Activated naive CD8-positive, alpha-beta T cell (primary cell): Measurements from ENCODE around the gene NUP153.

ENCODE experiments used
- H3K27ac Mint-ChIP-seq: one replicate; pipeline ENCODE4 v1.8.0; 2021; ENCODE audit warnings: mixed read lengths
- H3K27me3 Mint-ChIP-seq: one replicate; pipeline ENCODE4 v1.8.0; 2021; ENCODE audit warnings: mixed read lengths
- H3K36me3 Mint-ChIP-seq: one replicate; pipeline ENCODE4 v1.8.0; 2021; ENCODE audit warnings: mixed read lengths
- H3K4me1 Mint-ChIP-seq: one replicate; pipeline ENCODE4 v1.8.0; 2021; ENCODE audit warnings: low read depth, mixed read lengths
- H3K4me3 Mint-ChIP-seq: one replicate; pipeline ENCODE4 v1.8.0; 2021; ENCODE audit warnings: mild to moderate bottlenecking, mixed read lengths
- H3K9me3 Mint-ChIP-seq: one replicate; pipeline ENCODE4 v1.8.0; 2021; ENCODE audit warnings: low read depth, mixed read lengths

Gene NUP153

GRCh38 chr6:17656644-17657043, 50.1 kb downstream of the NUP153 start:
- H3K27ac Mint-ChIP-seq: no peak overlapping the region
- H3K4me3 Mint-ChIP-seq: no peak overlapping the region
- no peaks in the 10 kb centered on the region for H3K9me3 Mint-ChIP-seq
- H3K27me3 Mint-ChIP-seq: no peaks in the 10 kb centered on the region
- H3K36me3 Mint-ChIP-seq: peaks cover 18% of the 10 kb centered on the region
- peaks cover 31% of the 10 kb centered on the region for H3K4me1 Mint-ChIP-seq

DNA sequence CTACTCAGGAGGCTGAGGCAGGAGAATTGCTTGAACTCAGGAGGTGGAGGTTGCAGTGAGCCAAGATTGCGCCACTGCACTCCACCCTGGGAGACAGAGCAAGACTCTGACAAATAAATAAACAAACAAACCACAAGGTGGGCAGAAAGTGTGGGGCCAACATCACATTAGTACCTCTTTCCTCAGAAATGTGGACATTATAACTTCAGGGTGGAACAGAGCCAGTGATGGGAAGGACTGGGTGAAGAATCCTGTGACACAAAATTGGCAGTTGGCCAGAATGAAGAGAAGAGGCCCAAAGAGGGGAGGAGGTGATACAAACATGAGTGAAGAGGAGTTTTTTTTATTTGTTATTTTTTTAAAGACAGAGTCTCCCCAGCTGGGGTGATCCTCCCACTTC, 50.6 kb downstream of the NUP153 start:
- H3K4me1 Mint-ChIP-seq: peaks cover 29% of the 10 kb centered on the region
- H3K36me3 Mint-ChIP-seq: peaks cover 15% of the 10 kb centered on the region
- H3K27me3 Mint-ChIP-seq: no peaks in the 10 kb centered on the region
- no peak overlapping the region for H3K27ac Mint-ChIP-seq
- H3K4me3 Mint-ChIP-seq: no peak overlapping the region
- no peaks in the 10 kb centered on the region for H3K9me3 Mint-ChIP-seq

DNA sequence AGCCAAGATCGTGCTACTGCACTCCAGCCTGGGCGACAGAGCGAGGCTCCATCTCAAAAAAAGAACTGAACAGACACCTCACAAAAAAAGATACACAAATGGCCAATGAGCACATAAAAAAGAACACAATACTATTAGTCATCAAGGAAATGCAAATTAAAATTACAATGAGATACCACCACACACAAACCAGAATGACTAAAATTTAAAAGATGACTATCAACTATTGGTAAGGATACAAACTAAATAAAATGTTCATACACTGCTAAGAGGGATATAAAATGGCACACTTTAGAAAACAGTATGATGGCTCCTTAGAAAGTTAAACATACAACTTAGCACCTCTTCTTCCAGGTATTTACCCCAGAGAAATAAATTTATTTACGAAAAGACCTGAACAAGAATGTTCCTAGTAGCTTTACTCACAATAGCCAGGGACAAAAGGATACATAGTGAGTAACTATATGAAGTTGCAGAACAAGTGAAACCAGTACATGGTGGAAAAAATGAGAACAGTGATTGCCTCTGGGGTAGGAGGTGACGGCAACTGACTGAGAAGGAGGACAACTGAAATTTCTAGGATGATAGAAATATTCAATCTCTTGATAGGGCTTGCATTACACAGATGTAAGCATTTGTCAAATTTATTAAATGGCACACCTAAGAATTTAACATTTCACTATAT, 53.4 kb downstream of the NUP153 start:
- Mint-ChIP-seq H3K27me3 (no peaks in the 10 kb centered on the region), H3K9me3 (no peaks in the 10 kb centered on the region), H3K27ac (peak overlapping the region; percentile 35), H3K36me3 (peaks cover 17% of the 10 kb centered on the region), H3K4me3 (no peak overlapping the region), H3K4me1 (peaks cover 28% of the 10 kb centered on the region)

DNA sequence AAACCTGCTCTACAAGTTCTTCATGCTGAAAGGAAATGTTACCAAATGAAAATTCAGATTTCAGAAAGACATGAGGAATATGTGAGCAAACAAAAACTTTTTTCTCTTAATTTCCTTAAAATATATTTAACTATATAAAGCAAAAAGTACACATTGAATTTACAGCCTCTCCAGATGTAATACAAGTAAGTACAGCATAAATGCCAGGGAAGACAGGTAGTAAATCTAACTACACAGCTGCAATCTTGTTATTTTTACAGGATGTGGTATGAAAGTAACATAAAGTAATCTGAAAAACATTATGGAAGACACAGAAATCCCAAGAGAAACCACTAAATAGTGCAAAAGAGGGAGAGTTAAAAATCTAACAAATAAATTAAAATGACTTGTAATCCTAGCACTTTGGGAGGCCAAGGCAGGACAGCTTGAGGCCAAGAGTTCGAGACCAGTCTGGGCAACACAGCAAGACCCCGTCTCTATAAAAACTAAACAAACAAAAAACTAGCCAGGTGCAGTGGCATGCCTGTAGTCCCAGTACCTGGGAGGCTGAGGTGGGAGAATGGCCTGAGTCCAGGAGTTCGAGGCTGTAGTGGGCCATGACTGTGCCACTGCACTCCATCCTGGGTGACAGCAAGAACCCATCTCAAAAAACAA, 55.9 kb downstream of the NUP153 start:
- Mint-ChIP-seq H3K4me1 (peaks cover 28% of the 10 kb centered on the region), H3K27ac (no peak overlapping the region), H3K36me3 (peaks cover 19% of the 10 kb centered on the region), H3K4me3 (no peak overlapping the region), H3K9me3 (no peaks in the 10 kb centered on the region), H3K27me3 (no peaks in the 10 kb centered on the region)

GRCh38 chr6:17648745-17649144, 58.0 kb downstream of the NUP153 start:
- no peaks in the 10 kb centered on the region for H3K27me3 Mint-ChIP-seq
- H3K36me3 Mint-ChIP-seq: peaks cover 18% of the 10 kb centered on the region
- H3K4me3 Mint-ChIP-seq: no peak overlapping the region
- no peaks in the 10 kb centered on the region for H3K9me3 Mint-ChIP-seq
- H3K4me1 Mint-ChIP-seq: peaks cover 18% of the 10 kb centered on the region
- H3K27ac Mint-ChIP-seq: no peak overlapping the region

GRCh38 chr6:17640477-17640917, 66.2 kb downstream of the NUP153 start:
- no peaks in the 10 kb centered on the region for H3K9me3 Mint-ChIP-seq
- peak overlapping the region; percentile 46 for H3K27ac Mint-ChIP-seq
- peaks cover 13% of the 10 kb centered on the region for H3K4me1 Mint-ChIP-seq
- H3K36me3 Mint-ChIP-seq: peaks cover 23% of the 10 kb centered on the region
- no peaks in the 10 kb centered on the region for H3K27me3 Mint-ChIP-seq
- H3K4me3 Mint-ChIP-seq: no peak overlapping the region

GRCh38 chr6:17638212-17638715, 68.5 kb downstream of the NUP153 start:
- H3K36me3 Mint-ChIP-seq: peaks cover 25% of the 10 kb centered on the region
- H3K27ac Mint-ChIP-seq: no peak overlapping the region
- H3K9me3 Mint-ChIP-seq: no peaks in the 10 kb centered on the region
- peaks cover 31% of the 10 kb centered on the region for H3K4me1 Mint-ChIP-seq
- H3K4me3 Mint-ChIP-seq: no peak overlapping the region
- no peaks in the 10 kb centered on the region for H3K27me3 Mint-ChIP-seq

GRCh38 chr6:17635568-17635967, 71.2 kb downstream of the NUP153 start:
- no peaks in the 10 kb centered on the region for H3K9me3 Mint-ChIP-seq
- no peaks in the 10 kb centered on the region for H3K27me3 Mint-ChIP-seq
- peaks cover 20% of the 10 kb centered on the region for H3K36me3 Mint-ChIP-seq
- H3K4me3 Mint-ChIP-seq: no peak overlapping the region
- no peak overlapping the region for H3K27ac Mint-ChIP-seq
- H3K4me1 Mint-ChIP-seq: peaks cover 44% of the 10 kb centered on the region

- H3K36me3 Mint-ChIP-seq: peaks cover 26% of the 10 kb centered on the region
- peaks cover 54% of the 10 kb centered on the region for H3K4me1 Mint-ChIP-seq
- H3K27ac Mint-ChIP-seq: peak overlapping the region; percentile 75
- H3K4me3 Mint-ChIP-seq: peak overlapping the region; percentile 55
- no peaks in the 10 kb centered on the region for H3K9me3 Mint-ChIP-seq
- no peaks in the 10 kb centered on the region for H3K27me3 Mint-ChIP-seq
Observed at GRCh38 chr6:17633465-17634188, 73.1 kb downstream of the NUP153 start.

DNA sequence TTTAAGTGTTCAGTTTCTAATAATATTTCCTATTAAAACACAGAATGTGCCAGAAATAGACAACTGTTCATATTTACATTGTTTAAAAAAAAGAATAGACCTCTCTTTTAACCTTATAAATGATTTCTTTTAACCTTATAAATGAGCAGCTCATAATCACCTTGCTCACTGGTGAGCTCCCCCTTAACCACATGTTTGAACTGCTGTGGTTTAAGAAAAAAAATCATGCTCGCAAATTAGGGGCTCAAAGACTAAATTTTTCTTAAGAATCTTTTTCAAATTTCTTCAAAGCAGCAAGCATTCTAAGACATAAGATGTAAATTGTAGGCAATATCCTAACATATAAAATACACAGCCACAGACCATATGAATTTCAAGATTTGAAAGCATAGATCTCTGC, 73.8 kb downstream of the NUP153 start:
- peaks cover 56% of the 10 kb centered on the region for H3K4me1 Mint-ChIP-seq

GRCh38 chr6:17630511-17631073, 76.1 kb downstream of the NUP153 start:
- Mint-ChIP-seq H3K27me3 (no peaks in the 10 kb centered on the region), H3K4me1 (peaks cover 49% of the 10 kb centered on the region), H3K36me3 (peaks cover 18% of the 10 kb centered on the region), H3K27ac (no peak overlapping the region), H3K4me3 (no peak overlapping the region), H3K9me3 (no peaks in the 10 kb centered on the region)

More for the DNA sequence above, 73.8 kb downstream of the NUP153 start:
- Mint-ChIP-seq H3K36me3 (peaks cover 24% of the 10 kb centered on the region), H3K9me3 (no peaks in the 10 kb centered on the region), H3K4me3 (peak overlapping the region; percentile 44), H3K27me3 (no peaks in the 10 kb centered on the region), H3K27ac (peak overlapping the region; percentile 68)

- H3K4me3 Mint-ChIP-seq: no peak overlapping the region
- H3K4me1 Mint-ChIP-seq: peaks cover 45% of the 10 kb centered on the region
Observed at GRCh38 chr6:17629824-17630510, 76.8 kb downstream of the NUP153 start.

GRCh38 chr6:17628873-17629272, 77.9 kb downstream of the NUP153 start:
- Mint-ChIP-seq H3K9me3 (no peaks in the 10 kb centered on the region), H3K27me3 (no peaks in the 10 kb centered on the region), H3K27ac (peak overlapping the region; percentile 10), H3K4me1 (peaks cover 41% of the 10 kb centered on the region), H3K4me3 (no peak overlapping the region), H3K36me3 (peaks cover 16% of the 10 kb centered on the region)

More at GRCh38 chr6:17629824-17630510, 76.8 kb downstream of the NUP153 start:
- Mint-ChIP-seq H3K27ac (no peak overlapping the region), H3K9me3 (no peaks in the 10 kb centered on the region), H3K36me3 (peaks cover 17% of the 10 kb centered on the region), H3K27me3 (no peaks in the 10 kb centered on the region)

DNA sequence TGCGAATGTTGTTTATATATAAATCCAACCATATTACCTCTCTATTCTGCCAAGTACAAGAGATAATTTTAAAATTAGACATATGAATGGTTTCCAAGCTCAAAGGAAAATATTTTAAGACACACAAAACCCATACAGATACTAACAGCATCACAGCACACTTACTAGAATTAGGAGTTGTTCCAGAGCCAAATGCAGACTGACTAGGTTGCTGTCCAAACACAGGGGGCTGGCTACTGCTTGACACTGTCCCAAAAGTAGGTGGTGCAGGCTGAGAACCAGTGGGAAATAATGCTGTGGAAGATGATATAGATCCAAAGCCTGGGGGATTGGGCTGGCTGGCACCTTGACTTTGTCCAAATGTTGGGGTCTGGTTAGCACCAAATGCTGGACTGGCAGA, 82.3 kb downstream of the NUP153 start:
- Mint-ChIP-seq H3K36me3 (peaks cover 14% of the 10 kb centered on the region), H3K4me3 (no peak overlapping the region), H3K27me3 (no peaks in the 10 kb centered on the region), H3K27ac (peak overlapping the region; percentile 6), H3K4me1 (peaks cover 26% of the 10 kb centered on the region), H3K9me3 (no peaks in the 10 kb centered on the region)
